ENCODE results near the gene RAB33B.
"Not testable (repeated sequence)": the region's sequence is repeated elsewhere in the genome, so short reads cannot be mapped to it uniquely, and the experiment has no call there.

- not testable (repeated sequence) for TF ChIP-seq POLR2AphosphoS5, POLR2A (IDR thresholded peaks at IDR 0.05)
- TF ChIP-seq, protein P1, sequence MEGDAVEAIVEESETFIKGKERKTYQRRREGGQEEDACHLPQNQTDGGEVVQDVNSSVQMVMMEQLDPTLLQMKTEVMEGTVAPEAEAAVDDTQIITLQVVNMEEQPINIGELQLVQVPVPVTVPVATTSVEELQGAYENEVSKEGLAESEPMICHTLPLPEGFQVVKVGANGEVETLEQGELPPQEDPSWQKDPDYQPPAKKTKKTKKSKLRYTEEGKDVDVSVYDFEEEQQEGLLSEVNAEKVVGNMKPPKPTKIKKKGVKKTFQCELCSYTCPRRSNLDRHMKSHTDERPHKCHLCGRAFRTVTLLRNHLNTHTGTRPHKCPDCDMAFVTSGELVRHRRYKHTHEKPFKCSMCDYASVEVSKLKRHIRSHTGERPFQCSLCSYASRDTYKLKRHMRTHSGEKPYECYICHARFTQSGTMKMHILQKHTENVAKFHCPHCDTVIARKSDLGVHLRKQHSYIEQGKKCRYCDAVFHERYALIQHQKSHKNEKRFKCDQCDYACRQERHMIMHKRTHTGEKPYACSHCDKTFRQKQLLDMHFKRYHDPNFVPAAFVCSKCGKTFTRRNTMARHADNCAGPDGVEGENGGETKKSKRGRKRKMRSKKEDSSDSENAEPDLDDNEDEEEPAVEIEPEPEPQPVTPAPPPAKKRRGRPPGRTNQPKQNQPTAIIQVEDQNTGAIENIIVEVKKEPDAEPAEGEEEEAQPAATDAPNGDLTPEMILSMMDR (IDR thresholded peaks at IDR 0.05) = not testable (repeated sequence)
These were observed 14.8 kb downstream of the RAB33B start for GRCh38 chr4:139468756-139469155.
